GM12873 (cell line): ENCODE results near the gene MKX.

ENCODE experiments used
- CTCF ChIP-seq: IDR thresholded peaks from 2 replicates; pipeline ENCODE4 v1.5.1; 2012; ENCODE audit warnings: low read depth, mild to moderate bottlenecking, moderate library complexity, low read length, control low read depth; ENCODE audit not compliant: insufficient read depth; ENCODE audit errors: missing control alignments

Gene MKX

GRCh38 chr10:27680006-27680557 lies 65.5 kb downstream of the MKX start:
- no peak for TF ChIP-seq CTCF

- TF ChIP-seq CTCF = no peak
These were observed 66.2 kb downstream of the MKX start for GRCh38 chr10:27679369-27679912.

GRCh38 chr10:27678166-27678565 lies 67.5 kb downstream of the MKX start:
- TF ChIP-seq CTCF = no peak

- TF ChIP-seq CTCF = no peak
These were observed 72.6 kb downstream of the MKX start for GRCh38 chr10:27673065-27673464.

GRCh38 chr10:27671821-27672220 lies 73.8 kb downstream of the MKX start:
- no peak for TF ChIP-seq CTCF

- no peak for TF ChIP-seq CTCF
These were observed 81.2 kb downstream of the MKX start for GRCh38 chr10:27664461-27664860.

GRCh38 chr10:27663621-27664020 lies 82.0 kb downstream of the MKX start:
- TF ChIP-seq CTCF = no peak
